Skin of body (tissue), 2 donors: ENCODE measurements around the gene KCNK10. TPM values are rescaled to one million over a fixed set of nuclear protein-coding genes. Genes with fewer than 3 reads are reported as not detected.

Experiments
- DNase-seq: peaks from one replicate; lab custom pipeline; 2025; lab: John Stamatoyannopoulos, UW
- total RNA-seq: library from RNA; depleted of rRNA; stranded (reverse); fragments of >200 nt; gene quantifications from one replicate; pipeline ENCODE4 v1.2.3, GENCODE V29; 2014

Gene KCNK10
- total RNA-seq, 1 donor from 2014 or later = 0.30 TPM

DNA sequence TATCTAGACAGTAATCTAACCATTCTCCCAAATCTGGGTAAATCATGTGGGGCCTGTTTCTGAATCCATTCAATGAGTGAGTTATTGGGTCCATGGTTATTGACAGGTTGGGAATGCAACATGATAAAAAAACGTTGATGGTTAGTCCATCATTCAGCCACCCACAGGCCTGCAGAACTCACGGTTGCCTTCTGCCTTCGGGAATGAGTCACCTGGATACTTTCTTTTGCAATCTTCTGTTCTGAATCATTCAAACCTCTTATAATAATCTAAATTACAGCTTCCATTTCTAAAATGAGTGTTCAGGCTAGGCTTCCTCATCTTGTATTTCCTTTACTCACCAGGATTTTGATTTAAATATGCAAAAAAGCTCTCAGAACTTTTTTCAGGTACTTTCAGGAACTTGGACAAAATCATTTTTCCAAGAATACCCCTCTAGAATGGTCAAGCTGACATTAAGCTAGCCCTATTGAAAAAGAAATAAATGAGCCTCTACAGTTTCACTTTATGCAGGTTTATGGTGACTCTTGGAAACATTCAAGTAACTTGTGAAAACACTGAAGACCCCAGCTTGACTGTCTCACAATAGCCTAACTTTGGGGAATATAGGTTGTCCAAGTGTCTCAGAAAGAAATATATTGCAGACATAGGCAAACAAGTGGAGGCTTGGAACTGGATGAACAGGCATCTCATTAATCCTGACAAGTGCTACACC lies 94.4 kb downstream of the KCNK10 start:
- DNase-seq = no peak

DNA sequence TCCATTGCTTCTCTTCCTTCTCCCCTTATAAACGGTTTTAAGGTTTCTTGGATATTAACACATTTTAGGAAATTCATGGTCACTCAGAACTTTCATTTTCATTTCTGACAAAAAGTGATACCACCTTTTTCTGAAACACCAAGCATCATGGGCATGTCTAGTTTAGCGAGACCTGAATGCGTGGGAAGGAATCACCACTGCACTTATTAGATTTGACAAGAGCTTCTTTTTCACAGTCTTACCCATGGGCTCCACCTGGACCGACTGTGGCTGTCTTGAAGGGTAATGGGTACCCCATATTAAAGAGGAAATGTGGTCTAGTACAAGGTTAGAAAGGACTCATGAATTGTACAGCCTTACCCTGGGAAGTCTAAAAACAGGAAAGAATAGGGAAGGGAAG lies 95.4 kb downstream of the KCNK10 start:
- DNase-seq = no peak

DNA sequence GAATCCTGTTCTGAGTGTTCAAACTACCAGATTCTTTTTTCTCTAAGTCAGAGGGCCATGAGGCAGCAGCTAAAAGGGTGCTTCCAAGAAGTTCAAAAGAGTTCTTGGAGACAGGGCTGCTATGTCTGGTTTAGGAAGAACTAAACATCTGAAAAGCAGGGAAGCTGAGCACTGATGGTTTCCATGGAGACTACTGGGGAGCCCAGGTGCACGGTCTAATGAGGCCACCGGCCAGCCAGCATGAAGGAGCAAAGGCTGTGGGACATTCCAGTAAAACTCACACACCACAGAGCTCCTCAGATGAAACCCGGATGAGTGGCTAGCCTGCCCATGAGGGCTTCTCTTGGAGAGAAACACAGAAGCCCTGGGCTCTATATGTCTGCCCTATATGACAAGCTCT lies 97.3 kb downstream of the KCNK10 start:
- DNase-seq = no peak

- no peak for DNase-seq
Observed at GRCh38 chr14:88218119-88218915, 104.8 kb downstream of the KCNK10 start.

DNA sequence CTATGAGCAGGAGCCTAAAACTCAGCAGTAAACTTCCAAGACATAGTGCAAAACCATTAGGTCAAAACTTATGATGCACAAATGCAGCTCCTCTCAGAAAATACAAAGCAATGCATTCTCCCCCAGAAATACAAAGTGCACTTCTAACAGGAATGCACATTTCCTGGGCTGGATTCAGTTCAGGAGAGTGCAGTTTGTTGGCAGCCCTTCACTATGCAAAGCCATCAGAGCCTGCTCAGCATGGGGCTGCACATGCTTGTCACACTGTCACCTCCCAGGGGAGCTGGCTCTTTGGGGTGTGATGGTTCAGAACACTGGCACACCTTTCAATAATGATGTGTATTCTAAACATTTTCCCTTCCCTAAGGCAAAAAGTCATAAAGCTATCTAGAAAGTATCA lies 110.4 kb downstream of the KCNK10 start:
- no peak for DNase-seq

DNA sequence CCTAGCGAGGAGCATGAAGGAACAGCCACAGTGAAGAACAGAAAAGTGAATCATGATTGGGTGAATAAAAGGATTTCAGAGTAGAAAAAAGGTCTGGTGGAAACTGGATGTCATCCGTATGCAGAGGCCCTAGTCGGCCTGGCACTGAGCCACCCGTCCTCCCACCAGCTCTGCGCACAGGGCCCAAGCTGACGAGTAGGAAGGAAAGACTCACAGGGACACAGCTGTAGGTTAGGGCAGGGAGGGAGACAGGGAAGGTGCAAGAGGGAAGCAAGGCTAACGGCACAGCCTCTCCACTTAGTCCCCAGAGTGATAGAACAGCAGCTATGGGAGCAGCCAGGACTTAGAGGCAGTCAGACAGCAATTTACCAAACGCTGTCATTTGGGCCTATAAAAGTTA lies 112.6 kb downstream of the KCNK10 start:
- DNase-seq = no peak

GRCh38 chr14:88209273-88209672 lies 113.8 kb downstream of the KCNK10 start:
- DNase-seq = no peak

DNA sequence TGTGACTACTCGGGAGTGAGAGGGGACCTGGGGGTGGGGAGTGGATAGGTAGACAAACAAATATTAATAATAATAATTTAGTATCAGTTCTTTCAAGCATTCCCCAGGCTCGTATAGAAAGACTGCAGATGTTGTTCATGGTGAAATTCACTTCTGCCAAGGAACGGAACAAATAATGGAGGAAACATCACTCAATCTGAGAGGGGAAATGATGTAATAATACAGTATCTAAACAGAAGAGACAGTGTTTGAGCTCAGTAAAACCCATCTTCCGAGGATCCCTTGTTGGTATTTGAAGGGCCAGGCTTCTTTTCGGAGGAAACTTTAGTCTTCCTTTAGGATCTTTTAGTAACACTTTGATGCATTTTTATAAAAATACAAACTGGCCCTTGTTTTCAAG lies 114.2 kb downstream of the KCNK10 start:
- no peak for DNase-seq

DNA sequence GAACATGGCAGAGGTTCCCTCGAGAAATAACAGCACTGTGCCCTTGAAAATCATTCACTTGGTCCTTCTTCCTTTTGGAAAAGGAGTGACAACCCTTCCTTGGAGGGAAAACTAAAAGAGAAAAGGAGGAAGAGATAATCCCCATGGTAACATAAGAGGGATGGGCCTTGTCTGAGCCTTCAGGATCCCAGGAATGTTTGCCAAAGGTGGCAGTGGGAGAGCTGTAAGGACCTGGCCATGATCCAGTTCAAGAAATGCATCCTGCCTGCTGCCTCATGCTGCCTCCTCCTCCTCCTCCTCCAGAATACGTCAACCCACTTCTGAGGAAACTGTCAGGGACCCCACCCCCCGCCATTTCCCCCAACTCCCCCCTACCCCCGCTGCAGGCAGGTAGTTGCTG lies 118.8 kb downstream of the KCNK10 start:
- DNase-seq = no peak

- DNase-seq = no peak
Observed at GRCh38 chr14:88203291-88203690, 119.8 kb downstream of the KCNK10 start.

- DNase-seq = no peak
Observed at GRCh38 chr14:88202286-88202685, 120.8 kb downstream of the KCNK10 start.

- DNase-seq = no peak
Observed at GRCh38 chr14:88201851-88202250, 121.2 kb downstream of the KCNK10 start.

DNA sequence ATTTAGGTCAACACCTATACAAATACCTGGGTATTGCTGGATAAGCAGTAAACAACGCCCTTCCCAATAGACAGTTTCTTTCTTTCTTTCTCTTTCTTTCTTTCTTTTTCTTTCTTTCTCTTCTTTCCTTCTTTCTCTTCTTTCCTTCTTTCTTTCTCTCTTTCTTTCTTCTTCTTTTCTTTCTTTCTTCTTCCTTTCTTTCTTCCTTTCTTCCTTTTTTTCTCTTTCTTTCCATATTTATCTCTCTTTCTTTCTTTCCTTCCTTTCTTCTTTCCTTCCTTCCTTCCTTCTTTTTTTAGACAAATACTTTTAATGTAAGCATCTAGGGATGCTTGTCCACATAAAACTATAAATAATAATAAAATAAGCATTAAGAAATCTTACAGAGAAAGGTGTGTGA lies 123.2 kb downstream of the KCNK10 start:
- DNase-seq = no peak

DNA sequence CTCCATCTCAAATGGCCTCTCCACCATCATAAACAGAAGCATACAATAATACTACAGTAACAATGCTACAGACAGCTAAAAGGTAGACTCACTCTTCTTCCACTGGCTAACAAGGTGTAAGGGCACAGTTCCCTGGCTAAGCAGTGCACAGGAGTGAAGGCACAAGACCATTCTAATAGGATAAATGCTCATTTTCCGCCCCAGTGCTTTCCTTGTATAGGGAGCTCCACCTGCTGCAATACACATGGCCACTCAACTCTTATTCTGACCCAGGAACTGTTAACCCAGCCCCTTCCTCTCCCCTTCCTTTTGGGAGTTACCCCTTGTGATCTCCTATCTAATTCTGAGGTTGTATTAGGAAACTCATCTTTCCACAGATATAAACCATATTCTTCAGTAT lies 124.6 kb downstream of the KCNK10 start:
- DNase-seq = no peak

GRCh38 chr14:88196925-88197324 lies 126.1 kb downstream of the KCNK10 start:
- DNase-seq = no peak

DNA sequence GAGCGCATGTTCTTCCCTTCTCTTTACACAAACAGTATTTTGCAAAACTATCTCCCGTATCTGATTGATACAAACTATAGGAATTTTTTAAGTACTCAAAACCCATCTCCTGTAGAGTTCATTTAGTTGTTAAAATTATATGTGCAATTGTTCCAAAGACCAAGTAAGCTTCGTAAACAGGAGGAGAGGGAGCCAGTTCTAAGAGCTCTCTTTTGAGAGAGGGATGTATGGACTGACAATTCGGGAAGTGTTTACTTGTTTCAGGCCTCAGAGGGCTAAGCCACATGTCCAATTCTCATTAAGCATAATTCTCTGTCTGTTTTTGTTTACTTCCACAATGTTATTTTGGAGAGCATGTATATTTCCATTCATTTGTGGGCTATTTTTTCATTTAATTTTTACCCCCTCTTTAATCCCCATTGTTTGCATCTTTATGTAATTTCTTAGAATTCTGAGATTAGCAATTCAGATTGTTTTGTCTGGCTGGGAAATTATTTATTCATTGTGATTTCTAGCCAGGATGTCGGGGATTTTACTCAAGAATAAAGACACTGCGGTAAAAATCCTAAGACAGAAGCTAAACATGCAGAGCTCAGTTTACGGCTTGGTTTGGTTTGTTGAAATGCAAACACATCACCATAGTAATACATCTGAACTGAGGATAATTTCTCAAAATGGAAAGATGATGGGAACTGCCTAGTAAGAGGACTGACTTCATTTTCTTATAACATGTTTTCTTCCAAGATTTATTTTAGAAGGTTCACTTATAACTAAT lies 126.8 kb downstream of the KCNK10 start:
- DNase-seq = no peak

GRCh38 chr14:88195676-88196075 lies 127.4 kb downstream of the KCNK10 start:
- no peak for DNase-seq

DNA sequence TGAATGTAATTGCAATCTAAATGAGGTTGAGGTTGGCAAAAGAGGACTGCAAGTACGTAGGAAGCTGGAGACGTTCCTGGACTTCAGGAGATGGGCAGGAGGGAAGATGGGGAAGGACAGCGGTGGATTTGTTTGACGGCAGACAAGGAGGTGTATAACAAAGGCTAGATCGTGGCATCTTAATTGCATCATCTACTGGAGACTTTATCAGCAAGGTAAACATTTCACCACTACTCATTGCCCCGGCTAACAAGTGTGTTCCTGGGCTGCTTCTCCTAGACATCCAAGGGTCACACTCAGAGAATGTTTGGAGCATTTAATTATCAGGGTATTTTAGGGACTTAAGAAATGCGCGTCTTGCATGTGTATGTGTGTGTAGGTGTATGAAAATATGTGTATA lies 128.5 kb downstream of the KCNK10 start:
- DNase-seq = no peak

DNA sequence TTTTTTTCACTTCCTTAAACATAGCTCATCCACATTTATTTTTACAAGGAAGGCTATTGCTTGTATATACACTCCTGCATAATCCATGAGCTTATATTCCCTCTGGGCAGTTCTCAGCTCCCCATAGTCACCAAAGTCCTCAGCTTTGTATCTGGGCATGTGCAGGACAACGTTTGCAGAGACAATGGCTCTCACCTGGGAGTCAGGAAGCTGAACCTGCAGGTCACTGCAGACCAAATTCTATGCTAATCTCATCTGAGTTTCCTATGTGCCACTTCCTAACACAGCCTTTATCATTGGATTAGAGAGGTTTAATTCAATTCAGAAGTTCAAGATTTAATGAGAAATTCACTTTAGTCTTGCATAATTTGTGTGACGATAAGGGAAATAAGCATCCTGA lies 131.5 kb downstream of the KCNK10 start:
- no peak for DNase-seq

DNA sequence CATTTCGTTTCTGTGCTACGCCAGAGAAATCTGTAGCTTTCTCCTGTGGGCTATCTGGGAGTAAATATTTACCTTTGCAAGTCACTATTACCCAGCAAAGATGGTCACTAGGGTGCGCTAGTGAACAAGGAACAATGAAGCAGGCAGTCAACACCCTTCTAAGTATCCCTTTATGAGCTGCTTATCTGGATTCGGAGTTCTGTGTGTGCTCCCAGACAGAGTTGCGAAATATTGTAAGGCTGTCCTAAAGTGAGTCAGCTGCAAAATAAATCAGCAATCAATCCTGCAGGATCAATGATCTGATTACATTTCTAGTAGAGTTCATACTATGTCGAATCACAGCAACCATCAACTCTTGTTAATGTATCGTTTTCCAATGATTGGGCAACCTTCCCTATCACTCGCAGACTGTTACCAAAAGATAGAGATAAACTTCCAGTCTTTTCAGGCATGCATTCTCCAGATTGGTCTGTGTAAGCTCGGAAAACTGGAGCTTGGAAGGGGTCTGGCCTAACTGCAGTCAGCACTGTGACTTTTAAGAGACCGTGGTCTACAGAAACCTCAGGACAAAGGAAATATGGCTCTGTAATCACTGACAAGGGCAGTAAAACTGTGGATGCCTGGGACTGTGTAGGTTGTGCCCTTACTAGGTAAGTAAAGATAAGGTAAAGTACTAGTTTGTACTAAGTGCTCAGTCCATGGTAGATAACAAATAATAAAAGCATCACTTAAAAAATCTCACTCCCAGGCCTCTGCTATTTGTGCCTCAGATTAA lies 133.5 kb downstream of the KCNK10 start:
- peak; percentile 12 for DNase-seq

- DNase-seq = no peak
Observed at GRCh38 chr14:88188745-88189416, 134.2 kb downstream of the KCNK10 start.
